SIG-M5 treated with dmso at 0.1 percent for 504 hours (cell line): Measurements from ENCODE around the gene DYSF.

Experiments used
- DNase-seq: peaks from one replicate; lab custom pipeline; 2025; ENCODE audit not compliant: unreplicated experiment; lab: John Stamatoyannopoulos, UW

DYSF gene

DNA sequence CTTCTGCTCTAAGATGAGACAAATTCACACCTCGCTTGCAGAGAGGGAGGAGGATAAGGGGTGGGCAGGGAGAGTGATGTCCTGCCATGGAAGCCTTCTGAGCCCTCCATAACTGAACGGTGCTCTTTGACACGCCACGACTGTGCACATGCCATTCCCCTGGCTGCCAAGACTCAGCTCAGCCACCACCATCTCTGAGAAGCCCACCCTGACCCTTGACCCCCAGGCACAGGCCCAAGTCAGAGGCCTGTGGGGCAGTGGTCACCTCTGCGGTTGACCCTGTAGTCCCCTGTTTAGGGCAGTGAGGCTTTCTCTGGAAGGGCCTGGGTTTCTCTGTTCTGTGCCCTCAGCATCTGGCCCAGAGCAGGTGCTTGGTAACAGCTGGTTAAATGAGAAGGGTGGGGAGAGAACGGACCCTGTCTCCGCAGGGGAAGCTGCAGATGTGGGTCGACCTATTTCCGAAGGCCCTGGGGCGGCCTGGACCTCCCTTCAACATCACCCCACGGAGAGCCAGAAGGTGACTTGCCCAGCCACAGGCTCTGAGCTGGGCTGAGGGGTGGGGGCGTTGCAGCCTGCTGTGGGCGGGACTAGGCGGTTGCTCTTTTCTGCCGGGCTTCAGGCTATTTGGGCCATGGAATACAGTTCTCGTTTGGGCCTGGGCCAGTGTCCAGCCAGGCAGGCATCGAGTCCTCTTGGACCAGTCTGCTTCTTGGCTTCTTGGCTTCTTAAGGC, 215.1 kb downstream of the DYSF start:
- DNase-seq: no peak

DNA sequence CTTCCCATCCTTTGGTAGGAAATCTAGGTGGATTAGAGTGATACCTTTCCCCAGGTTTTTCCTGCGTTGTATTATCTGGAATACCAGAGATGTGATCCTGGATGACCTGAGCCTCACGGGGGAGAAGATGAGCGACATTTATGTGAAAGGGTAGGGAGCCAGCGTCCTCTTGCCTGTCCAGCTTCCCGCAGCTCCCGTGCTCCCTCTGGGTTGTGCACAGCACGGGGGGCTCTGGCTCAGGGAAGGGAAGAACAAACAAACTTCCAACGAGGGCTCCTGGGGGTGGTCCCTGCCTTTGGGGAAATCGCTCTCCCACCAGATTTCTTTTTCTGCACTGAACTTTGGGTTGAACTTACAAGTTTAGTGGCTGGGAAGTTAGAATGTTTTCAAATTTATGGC, 215.7 kb downstream of the DYSF start:
- no peak for DNase-seq

DNA sequence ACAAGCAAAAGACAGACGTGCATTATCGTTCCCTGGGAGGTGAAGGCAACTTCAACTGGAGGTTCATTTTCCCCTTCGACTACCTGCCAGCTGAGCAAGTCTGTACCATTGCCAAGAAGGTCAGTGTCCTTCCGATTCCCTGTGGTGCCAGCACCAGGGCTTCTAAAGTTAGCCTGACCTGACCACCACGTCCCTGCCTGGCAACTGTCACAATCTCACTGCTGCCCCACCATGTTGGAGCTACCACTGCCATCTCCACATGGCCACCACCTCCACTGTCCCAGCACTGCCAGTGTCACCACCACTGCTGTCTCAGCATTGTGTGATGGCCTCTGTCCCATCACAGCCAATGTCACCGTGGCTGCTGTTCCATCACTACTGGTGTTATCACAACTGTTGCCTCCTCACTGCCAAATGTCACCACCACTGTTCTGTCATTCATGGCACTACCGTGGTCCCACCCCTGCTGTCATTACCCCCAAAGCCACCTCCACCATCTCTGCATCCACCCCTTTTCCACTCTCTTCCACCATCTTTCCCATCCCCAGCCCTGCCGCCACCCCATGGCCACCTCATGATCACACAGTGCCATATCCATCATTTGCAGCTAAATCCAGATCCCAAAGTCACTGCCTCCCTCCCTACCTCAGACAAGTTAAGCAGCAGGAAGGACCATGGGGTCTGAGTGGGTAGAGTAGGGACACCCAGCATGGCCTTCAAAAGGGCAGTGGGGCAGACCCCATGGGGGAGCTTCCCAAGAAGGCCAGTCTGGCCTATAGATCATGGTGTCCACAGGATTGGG, 216.5 kb downstream of the DYSF start:
- no peak for DNase-seq

GRCh38 chr2:71670430-71670795, 217.1 kb downstream of the DYSF start:
- DNase-seq: no peak

- DNase-seq: no peak
Observed at GRCh38 chr2:71671203-71671854, 218.0 kb downstream of the DYSF start.

DNA sequence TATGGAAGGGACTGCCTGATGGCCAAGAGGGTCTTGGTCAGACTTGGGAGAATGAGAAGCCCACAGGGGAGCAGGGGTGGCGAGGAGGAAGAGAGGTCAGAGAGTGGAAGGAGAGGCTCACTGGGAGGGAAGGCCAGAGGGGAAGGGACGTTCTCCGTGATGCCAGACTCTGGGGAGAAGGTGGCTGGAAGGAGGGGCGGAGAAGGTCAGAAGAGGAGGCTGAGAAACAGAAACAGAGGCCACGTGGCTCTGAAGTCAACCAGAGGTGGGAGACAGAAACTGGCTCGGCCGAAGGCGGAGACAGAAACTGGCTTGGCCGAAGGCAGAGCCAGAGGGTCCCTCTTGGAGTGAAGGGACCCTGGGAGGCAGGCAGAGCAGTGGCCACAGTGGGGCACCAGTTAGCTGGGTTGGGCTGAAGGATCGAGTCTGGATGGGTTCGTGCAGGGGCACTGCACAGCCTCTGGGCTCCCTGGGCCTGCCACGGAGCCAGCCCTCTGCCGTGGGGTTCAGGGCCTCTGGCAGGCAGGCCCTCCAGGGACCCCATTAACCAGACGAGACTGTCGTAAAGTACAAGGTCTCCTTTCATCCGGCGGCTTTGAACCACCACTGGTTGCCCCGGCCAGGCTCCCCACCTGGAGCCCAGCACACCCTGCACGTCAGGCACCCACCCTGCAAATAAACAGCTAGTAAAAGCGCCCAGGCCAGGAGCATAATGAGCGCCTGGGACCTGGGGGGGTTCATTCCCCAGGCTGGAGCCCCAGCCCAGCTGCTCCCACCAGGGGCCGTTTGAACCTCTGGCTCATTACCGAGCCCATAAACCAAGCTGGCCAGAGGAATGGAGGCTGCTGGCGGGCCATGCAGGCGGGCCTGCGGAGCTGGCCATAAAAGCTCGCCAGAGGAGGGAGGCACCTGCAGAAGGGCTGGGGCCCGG, 218.8 kb downstream of the DYSF start:
- no peak for DNase-seq

DNA sequence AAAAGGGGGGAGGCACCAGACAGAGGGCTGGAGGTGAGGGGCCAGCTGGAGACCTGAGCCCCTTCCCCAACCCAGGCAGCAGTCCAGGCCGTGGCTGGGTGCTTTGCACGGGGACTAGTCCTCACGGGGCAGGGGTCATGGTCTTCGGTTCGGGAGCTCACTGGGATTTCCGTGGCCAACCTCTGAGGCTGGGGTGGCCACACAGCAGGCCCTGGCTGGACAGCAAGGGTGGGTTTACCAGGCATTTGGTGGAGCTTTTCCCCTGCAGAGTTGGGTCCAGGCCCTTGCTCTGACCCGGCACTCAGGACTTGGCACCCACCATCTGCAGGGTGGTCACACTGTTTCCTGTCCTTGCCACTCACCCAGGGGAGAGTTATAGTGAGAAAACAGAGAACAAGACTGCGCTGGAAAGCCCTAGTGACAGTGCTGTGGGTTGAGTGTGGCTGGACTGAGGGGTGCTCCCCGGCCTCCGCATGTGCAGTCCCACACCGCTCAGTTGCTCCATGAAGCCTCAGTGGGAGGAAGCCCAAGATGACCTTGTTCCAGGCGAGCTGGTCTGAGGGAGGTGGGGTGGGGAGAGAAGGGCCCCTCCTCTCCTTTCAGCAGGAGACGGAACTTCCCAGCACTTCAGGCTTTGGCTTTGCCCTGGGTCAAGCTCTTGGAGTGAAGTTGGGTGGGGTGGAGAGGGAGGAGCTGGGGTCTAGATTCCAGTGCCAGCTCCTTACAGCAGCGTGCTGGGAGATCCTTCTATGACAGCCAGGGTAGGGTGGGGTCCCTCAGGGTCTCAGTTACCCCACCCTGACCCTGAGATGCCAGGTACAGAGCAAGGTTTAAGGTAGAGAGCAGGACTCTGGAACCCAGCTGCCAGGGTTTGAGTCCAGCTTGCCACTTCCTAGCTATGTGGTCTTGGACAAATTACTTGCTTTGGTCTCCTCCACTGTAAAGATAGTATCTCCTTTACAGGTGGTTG, 219.8 kb downstream of the DYSF start:
- DNase-seq: no peak

DNA sequence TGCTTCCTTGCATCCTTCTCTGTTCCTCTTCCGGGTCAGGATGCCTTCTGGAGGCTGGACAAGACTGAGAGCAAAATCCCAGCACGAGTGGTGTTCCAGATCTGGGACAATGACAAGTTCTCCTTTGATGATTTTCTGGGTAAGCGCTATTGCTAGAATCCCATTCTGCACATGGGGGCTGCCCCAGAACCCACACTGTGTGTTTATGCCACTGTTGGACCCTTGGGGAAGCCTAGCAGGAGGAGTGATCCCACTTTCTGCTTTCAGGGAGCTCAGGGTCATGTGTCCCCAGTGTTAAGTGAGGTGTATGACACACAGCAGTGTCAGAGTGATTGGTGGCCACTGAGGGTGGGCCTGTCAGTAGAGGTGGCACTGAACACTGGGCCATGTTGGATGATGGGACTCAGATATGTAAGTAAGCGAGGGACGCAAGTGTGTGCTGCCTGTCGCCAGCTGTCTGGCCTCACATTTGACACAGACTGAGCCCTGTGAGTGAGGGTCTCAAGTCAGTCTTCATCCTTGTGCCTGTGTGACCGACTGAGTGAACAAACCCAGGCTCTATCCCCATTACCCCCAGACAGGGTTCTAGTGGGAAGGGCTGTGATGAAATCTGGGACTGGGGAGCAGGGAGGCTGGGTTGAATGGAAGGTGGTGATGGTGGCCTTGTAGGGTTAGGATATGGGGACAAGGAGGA, 220.9 kb downstream of the DYSF start:
- no peak for DNase-seq

GRCh38 chr2:71675296-71675695, 221.9 kb downstream of the DYSF start:
- no peak for DNase-seq

DNA sequence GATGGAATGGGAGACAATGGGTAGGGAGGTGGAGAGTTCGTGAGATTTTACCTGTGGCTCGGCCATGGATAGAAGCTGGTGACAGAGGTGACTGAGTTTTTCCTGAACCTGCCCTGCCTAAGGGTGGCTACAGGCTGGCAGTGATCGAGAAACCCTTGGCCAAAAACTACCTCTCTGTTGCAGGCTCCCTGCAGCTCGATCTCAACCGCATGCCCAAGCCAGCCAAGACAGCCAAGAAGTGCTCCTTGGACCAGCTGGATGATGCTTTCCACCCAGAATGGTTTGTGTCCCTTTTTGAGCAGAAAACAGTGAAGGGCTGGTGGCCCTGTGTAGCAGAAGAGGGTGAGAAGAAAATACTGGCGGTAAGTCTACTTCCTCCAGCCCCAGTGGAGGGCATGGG, 225.5 kb downstream of the DYSF start:
- no peak for DNase-seq

DNA sequence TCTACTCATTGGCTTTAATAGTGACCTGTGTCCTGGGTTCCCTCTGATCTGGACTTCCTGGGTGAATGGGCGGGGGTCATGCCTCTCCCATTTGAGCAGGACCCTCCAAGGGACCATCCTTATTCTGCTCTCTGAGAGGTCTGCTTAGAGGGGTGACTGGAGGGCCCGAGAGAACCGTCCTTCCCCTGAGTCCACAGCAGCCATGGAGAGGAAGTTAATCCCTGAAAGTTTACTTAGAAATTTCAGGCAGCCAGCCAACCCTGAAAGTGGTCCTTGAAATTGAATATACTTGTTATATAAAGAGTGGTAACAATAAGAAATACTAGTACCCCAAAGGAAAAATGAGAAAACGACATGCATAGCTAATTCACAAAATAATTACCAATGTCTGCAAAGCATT, 226.1 kb downstream of the DYSF start:
- DNase-seq: no peak

DNA sequence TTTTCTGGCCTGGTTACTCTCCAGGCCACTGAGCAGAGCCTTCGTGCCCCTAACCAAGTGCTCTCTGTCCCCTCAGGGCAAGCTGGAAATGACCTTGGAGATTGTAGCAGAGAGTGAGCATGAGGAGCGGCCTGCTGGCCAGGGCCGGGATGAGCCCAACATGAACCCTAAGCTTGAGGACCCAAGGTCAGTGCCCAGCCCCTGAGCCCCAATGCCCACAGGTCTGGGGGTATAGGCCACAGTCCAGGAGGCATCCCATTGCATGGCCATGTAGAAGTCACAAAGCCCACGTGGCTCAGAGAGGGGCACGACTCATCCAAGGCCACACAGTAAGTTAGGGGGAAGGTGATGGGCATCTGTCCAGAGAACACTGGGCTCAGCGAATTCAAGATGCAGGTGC, 227.6 kb downstream of the DYSF start:
- no peak for DNase-seq

DNA sequence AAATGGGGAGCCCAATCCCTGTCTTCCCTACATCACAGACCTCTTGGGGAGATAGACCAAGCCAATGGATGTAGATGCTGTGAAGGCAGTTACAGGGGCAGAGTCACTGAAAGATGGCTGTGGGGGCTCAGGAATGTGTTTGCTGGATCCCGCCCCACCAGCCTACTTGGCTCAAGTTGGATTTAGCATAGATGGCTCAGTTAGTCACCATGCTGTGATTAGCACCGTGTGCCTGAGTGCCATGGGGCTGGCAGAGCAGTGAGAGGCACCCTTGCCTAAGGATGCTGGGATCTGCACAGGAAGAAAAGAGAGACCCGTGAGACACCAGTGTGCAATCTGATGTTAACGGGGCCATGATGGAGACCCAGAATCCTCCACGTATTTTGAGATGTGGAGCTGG, 228.3 kb downstream of the DYSF start:
- DNase-seq: no peak

- DNase-seq: no peak
Observed at GRCh38 chr2:71682341-71682740, 229.0 kb downstream of the DYSF start.

DNA sequence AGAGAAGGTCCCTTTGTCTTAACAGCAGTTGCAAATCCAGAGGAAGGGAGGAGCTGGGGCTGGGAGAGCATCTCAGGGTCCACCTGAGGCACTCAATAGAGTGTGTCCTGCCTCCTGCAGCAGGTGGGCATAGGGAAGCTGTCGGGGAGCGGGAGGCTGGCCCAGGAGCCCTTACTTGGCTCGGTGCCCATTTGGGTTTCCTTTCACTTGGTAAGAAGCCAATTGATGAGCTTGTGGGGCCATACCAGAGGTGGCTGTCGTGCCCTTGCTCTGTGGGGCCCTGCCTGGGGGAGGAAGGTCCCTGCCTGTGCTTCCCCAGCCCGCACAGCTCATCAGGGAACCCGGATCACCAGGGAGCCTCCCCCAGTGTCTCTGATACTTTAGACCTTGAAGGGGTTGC, 229.7 kb downstream of the DYSF start:
- DNase-seq: no peak

DNA sequence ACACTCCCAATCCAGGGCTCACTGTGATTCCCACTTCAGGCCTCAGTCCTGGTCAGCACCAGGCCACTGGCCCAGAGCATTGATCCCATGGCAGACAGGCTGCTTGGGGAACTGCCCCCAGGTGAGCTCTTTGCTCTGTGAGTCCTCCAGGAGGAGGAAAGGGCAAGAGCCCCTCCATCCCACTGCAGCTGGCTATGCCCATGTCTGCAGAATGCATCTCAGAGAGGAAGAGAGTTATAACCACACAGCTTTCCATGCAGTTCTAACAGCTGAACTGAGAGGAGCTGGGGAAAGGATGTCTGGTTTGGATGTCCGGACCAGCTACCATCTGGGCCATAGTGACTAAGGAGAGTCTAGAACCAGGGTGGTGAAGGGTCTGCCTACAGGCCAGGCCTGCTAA, 230.3 kb downstream of the DYSF start:
- no peak for DNase-seq

DNA sequence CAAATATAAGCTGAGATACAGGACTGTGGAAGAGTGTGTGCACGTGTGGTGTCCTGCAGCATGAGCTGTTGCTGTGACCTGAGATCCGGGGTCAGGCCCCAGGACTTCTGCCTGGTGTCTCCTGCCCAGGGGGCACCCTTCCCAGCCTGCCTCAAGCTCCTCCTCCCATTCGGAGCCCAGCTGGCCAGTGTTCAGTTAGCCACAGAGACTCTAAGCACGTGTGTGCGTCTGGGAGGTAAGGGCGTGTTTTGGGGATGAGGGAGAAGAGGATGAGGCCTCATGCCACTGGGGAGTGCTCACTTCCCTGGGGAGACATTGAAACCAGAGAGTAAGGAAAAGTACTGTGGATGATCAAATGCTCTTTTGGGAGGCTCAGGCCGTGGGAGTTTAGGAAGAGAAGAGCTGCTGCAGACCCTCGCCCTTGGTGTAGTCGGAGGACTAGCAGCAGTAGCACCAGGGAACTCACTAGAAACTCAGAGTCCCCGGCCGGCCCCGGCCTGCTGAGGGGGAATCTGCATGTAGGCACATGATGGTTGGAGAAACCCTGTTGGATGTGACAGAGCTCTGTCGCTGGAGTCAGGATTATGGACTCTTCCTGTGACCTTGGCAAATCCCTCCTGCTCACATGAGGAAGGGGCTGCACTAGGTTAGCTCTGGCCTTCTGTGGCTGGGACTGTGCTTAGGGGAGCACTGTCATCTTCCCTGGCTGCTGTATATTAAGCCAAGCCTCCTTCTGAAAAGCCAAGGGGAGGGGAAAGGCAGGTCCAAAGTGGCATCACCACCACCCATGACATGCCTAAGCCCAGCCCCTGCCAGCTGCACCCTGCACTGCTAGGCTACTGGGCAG, 231.1 kb downstream of the DYSF start:
- DNase-seq: no peak

- DNase-seq: no peak
Observed at GRCh38 chr2:71685073-71685848, 231.9 kb downstream of the DYSF start.
